NCI-H2107 treated with DMSO at 0.1 percent for 48 hours (cell line): Measurements from ENCODE around the gene CXCR6.

Source experiments
- DNase-seq: peaks from one replicate; lab custom pipeline; 2025; ENCODE audit not compliant: unreplicated experiment; lab: John Stamatoyannopoulos, UW

The CXCR6 gene

GRCh38 chr3:45946875-45947274 lies 3.6 kb downstream of the CXCR6 start:
- no peak for DNase-seq

GRCh38 chr3:45947361-45947760 lies 4.1 kb downstream of the CXCR6 start:
- DNase-seq: no peak

- no peak for DNase-seq
Observed at GRCh38 chr3:45948311-45948781, 5.1 kb downstream of the CXCR6 start.

GRCh38 chr3:45948881-45949280 lies 5.6 kb downstream of the CXCR6 start:
- DNase-seq: no peak

GRCh38 chr3:45949432-45949831 lies 6.2 kb downstream of the CXCR6 start:
- no peak for DNase-seq

- DNase-seq: no peak
Observed at GRCh38 chr3:45950131-45950530, 6.9 kb downstream of the CXCR6 start.

GRCh38 chr3:45950686-45951600 lies 7.7 kb downstream of the CXCR6 start:
- no peak for DNase-seq

GRCh38 chr3:45951946-45952345 lies 8.7 kb downstream of the CXCR6 start:
- no peak for DNase-seq

- no peak for DNase-seq
Observed at GRCh38 chr3:45952456-45952855, 9.2 kb downstream of the CXCR6 start.

GRCh38 chr3:45953536-45953935 lies 10.3 kb downstream of the CXCR6 start:
- DNase-seq: no peak

GRCh38 chr3:45954306-45954705 lies 11.0 kb downstream of the CXCR6 start:
- no peak for DNase-seq

- DNase-seq: no peak
Observed at GRCh38 chr3:45955017-45955647, 11.9 kb downstream of the CXCR6 start.

- no peak for DNase-seq
Observed at GRCh38 chr3:45955706-45956105, 12.4 kb downstream of the CXCR6 start.

GRCh38 chr3:45957586-45957985 lies 14.3 kb downstream of the CXCR6 start:
- DNase-seq: no peak

- DNase-seq: no peak
Observed at GRCh38 chr3:45958321-45958791, 15.1 kb downstream of the CXCR6 start.

- DNase-seq: no peak
Observed at GRCh38 chr3:45959201-45959600, 15.9 kb downstream of the CXCR6 start.

- no peak for DNase-seq
Observed at GRCh38 chr3:45960289-45960688, 17.0 kb downstream of the CXCR6 start.

- DNase-seq: no peak
Observed at GRCh38 chr3:45962033-45962432, 18.8 kb downstream of the CXCR6 start.

GRCh38 chr3:45964139-45964538 lies 20.9 kb downstream of the CXCR6 start:
- no peak for DNase-seq

GRCh38 chr3:45965253-45965652 lies 22.0 kb downstream of the CXCR6 start:
- DNase-seq: no peak

GRCh38 chr3:45965653-45966052 lies 22.4 kb downstream of the CXCR6 start:
- DNase-seq: no peak

- no peak for DNase-seq
Observed at GRCh38 chr3:45966371-45966791, 23.1 kb downstream of the CXCR6 start.
